ENCODE results near the gene ACE.

ACE gene

DNA sequence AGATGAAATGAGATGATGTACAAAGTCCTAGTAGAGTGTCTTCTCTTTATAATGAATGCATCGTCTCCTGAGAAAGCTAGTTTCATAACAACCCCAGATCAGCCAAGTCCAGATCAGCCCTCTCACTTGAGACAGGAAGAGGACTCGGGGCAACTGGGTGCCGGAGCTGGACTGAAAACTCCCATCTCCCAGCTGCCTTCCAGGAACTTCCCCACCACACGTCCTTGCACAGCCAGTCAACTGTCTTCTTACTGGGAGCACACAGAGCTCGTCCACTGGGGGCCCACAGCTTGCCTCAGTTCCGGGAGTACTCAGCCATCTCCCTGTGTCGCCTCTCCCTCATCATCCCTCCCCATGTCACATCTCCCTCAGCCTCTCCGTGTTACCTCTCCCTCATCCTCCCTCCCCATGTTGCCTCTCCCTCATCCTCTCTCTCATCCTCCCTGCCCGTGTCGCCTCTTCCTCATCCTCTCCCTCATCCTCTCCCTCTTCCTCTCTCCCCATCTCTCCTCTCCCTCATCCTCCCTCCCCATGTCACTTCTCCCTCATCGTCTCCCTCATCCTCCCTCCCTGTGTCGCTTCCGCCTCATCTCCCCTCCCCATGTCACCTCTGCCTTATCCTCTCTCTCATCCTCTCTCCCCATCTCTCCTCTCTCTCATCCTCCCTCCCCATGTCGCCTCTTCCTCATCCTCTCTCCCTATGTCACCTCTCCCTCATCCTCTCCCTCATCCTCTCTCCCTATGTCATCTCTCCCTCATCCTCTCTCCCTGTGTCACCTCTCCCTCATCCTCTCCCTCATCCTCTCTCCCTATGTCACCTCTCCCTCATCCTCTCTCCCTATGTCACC is 23.9 kb downstream of the ACE start:
- POLR2A ChIA-PET = no interaction called here
- CTCF ChIA-PET = interaction anchor here (0.9 kb wide), 1 partner anchor 81 kb away, joined by 3 read pairs; no protein-coding TSS in a partner anchor
- TF ChIP-seq, protein P1, sequence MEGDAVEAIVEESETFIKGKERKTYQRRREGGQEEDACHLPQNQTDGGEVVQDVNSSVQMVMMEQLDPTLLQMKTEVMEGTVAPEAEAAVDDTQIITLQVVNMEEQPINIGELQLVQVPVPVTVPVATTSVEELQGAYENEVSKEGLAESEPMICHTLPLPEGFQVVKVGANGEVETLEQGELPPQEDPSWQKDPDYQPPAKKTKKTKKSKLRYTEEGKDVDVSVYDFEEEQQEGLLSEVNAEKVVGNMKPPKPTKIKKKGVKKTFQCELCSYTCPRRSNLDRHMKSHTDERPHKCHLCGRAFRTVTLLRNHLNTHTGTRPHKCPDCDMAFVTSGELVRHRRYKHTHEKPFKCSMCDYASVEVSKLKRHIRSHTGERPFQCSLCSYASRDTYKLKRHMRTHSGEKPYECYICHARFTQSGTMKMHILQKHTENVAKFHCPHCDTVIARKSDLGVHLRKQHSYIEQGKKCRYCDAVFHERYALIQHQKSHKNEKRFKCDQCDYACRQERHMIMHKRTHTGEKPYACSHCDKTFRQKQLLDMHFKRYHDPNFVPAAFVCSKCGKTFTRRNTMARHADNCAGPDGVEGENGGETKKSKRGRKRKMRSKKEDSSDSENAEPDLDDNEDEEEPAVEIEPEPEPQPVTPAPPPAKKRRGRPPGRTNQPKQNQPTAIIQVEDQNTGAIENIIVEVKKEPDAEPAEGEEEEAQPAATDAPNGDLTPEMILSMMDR (IDR thresholded peaks at IDR 0.05; ENCODE audit: control extremely low read depth, extremely low read depth, low read depth, missing control alignments) = no peak
- DNase-seq (ENCODE audit: extremely low spot score) = no peak

DNA sequence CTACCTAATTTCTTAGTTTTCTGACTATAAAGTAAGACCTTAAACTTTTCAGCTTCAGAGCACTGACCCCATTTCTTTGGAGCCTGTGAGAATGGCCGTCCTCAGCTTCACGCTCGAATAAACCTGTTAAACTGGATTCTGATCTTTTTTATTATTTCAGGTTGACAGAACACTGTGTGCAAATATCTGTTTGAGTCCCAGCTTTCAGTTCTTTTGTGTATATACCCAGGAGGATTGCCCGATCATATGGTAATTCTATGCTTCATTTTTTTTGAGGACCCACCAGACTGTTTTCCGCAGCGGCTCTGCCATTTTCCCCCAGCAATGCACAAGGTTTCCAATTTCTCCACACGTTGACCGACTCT is 26.5 kb downstream of the ACE start:
- TF ChIP-seq, protein P1 (IDR thresholded peaks at IDR 0.05; ENCODE audit: control extremely low read depth, extremely low read depth, low read depth, missing control alignments) = no peak
- no peak for DNase-seq (ENCODE audit: extremely low spot score)
- CTCF ChIA-PET = interaction anchor here (0.7 to 2.1 kb wide), 4 partner anchors 24 to 97 kb away, joined by 3 to 7 read pairs (median 4); no protein-coding TSS in a partner anchor
- POLR2A ChIA-PET = no interaction called here

DNA sequence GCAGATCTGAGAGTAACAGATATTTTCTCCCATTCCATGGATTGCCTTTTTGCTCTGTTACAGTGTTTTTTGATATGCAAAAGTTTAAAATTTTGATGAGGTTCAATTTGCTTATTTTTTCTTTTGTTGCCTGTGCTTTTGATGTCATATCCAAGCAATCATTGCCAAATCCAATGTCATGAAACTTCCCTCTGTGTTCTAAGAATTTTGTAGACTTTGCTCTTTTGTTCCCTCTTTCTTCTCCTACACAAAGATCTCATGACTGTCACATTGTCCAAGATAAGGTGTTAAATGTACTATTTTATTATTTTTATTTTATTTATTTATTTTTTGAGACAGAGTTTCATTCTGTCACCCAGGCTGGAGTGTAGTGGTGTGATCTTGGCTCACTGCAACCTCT is 27.4 kb downstream of the ACE start:
- ChIA-PET POLR2A (no interaction called here), CTCF (no interaction called here)
- no peak for DNase-seq (ENCODE audit: extremely low spot score)
- TF ChIP-seq, protein P1 (IDR thresholded peaks at IDR 0.05; ENCODE audit: control extremely low read depth, extremely low read depth, low read depth, missing control alignments) = no peak

DNA sequence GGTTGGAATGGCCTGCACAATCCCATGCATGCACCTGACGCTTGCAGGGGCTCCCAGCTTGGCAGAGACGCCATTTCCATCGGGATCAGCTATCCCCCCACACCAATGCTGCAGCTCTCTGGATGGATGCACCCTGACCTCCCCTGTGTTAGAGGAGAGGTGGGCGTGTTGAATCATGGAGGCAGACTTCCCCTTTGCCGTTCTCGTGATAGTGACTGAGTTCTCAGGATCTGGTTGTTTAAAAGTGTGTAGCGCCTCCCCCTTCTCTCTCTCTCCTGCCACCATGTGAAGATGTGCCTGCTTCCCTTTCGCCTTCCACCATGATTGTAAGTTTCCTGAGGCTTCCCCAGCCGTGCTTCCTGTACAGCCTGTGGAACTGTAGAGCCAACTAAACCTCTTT is 28.5 kb downstream of the ACE start:
- TF ChIP-seq, protein P1 (IDR thresholded peaks at IDR 0.05; ENCODE audit: control extremely low read depth, extremely low read depth, low read depth, missing control alignments) = no peak
- CTCF ChIA-PET = no interaction called here
- POLR2A ChIA-PET = no interaction called here

DNA sequence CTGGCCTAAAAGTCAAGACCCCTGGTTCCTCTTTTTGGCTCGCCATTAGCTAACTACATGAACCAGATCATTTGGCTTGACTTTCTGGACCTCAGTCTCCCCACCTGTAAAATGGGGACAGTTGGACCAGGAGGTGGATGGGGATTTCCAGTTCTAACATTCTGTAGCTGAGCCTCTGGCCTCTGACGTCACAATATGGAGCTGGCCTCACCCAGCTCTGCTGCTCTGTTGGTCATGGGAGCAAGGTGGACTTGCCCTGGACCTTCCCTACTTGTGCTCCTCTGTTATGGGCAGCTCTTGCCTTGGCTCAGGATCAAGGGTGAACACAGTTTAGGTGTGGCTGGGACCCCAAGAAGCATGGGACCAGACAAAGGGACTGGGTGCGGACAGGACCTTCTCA is 29.8 kb downstream of the ACE start:
- ChIA-PET POLR2A (no interaction called here), CTCF (no interaction called here)
- TF ChIP-seq, protein P1 (IDR thresholded peaks at IDR 0.05; ENCODE audit: control extremely low read depth, extremely low read depth, low read depth, missing control alignments) = no peak
- DNase-seq (ENCODE audit: extremely low spot score) = no peak

More for the DNA sequence above, 28.5 kb downstream of the ACE start:
- DNase-seq (ENCODE audit: extremely low spot score) = no peak

DNA sequence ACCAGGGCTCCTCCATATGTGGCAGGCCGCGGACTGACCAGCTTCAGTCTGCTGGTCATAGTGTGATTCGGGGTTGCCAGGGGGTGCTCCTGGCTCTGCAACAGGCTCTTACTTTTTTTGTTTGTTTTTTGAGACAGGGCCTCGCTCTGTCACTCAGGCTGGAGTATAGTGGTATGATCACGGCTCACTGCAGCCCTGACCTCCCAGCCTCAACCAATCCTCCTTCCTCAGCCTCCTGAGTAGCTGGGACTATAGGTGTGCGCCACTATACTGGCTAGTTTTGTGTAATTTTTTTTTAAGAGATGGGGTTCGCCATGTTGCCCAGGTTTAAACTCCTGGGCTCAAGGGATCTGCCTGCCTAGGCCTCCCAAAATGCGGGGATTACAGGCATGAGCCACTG is 34.5 kb downstream of the ACE start:
- ChIA-PET POLR2A (no interaction called here), CTCF (no interaction called here)
- no peak for DNase-seq (ENCODE audit: extremely low spot score)
- TF ChIP-seq, protein P1 (IDR thresholded peaks at IDR 0.05; ENCODE audit: control extremely low read depth, extremely low read depth, low read depth, missing control alignments) = no peak

All from GM10248 (cell line).